GM10248 (cell line): Measurements from ENCODE around the gene PLCB3.
"Not testable (repeated sequence)": the region's sequence is repeated elsewhere in the genome, so short reads cannot be mapped to it uniquely, and the experiment has no call there.

Source experiments
- CTCF ChIA-PET: fragments of 300-600 bp; sonication (Branson Sonifier 250); formaldehyde crosslinking; extraction: SDS; loops from one replicate; lab custom pipeline; 2021; ENCODE audit warnings: antibody characterized with exemption; lab: Yijun Ruan, JAX
- POLR2A ChIA-PET: fragments of 350-650 bp; sonication (Branson Sonifier 250); formaldehyde crosslinking; extraction: SDS; loops from one replicate; lab custom pipeline; 2020; ENCODE audit warnings: antibody characterized with exemption; lab: Yijun Ruan, JAX
- DNase-seq: peaks from one replicate; pipeline ENCODE4 v3.0.0; 2012; ENCODE audit errors: extremely low spot score
- TF ChIP-seq, protein P1 (sequence below): IDR thresholded peaks from 2 replicates; pipeline ENCODE4 v1.5.1; 2012; ENCODE audit warnings: mild to moderate bottlenecking, low read depth; ENCODE audit errors: extremely low read depth, missing control alignments, control extremely low read depth

Gene PLCB3

DNA sequence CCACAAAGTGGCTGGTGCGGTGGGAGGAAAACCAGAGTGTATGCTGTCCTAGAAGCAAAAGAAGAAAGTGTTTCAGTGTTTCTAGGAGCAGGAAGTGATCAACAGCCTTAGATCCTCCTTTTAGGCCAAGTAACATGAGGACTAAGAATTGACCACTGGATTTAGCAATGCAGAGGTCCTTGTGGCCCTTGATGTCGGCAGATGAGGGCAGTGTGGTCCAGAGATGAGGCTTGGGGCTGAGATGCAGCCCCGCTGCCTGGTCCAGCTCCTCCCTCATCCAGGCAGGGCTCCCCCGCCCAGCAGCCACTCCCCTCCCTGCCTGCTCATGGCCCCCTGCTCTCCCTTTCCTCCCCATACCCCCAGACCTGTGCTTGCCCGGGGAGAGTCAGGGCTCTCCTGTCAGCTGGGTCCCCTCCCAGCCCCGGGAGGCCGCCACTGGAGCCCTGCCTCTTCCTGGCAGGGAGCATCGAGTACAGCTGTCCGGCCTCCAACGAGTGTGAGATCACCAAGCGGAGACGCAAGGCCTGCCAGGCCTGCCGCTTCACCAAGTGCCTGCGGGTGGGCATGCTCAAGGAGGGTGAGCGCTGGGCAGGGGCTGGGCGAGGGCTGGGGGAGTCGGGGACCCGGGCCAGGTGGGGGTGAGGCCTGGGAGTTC lies 62.3 kb downstream of the PLCB3 start:
- ChIA-PET POLR2A (interaction anchor here (0.9 kb wide), 2 partner anchors 41 to 72 kb away, joined by 3 to 8 read pairs; partner anchors contain the start of gene FKBP2), CTCF (interaction anchor here (1.0 to 2.7 kb wide), 4 partner anchors 9 to 44 kb away, joined by 3 to 16 read pairs (median 8); no protein-coding TSS in a partner anchor)
- DNase-seq = no peak
- TF ChIP-seq, protein P1, sequence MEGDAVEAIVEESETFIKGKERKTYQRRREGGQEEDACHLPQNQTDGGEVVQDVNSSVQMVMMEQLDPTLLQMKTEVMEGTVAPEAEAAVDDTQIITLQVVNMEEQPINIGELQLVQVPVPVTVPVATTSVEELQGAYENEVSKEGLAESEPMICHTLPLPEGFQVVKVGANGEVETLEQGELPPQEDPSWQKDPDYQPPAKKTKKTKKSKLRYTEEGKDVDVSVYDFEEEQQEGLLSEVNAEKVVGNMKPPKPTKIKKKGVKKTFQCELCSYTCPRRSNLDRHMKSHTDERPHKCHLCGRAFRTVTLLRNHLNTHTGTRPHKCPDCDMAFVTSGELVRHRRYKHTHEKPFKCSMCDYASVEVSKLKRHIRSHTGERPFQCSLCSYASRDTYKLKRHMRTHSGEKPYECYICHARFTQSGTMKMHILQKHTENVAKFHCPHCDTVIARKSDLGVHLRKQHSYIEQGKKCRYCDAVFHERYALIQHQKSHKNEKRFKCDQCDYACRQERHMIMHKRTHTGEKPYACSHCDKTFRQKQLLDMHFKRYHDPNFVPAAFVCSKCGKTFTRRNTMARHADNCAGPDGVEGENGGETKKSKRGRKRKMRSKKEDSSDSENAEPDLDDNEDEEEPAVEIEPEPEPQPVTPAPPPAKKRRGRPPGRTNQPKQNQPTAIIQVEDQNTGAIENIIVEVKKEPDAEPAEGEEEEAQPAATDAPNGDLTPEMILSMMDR = no peak

DNA sequence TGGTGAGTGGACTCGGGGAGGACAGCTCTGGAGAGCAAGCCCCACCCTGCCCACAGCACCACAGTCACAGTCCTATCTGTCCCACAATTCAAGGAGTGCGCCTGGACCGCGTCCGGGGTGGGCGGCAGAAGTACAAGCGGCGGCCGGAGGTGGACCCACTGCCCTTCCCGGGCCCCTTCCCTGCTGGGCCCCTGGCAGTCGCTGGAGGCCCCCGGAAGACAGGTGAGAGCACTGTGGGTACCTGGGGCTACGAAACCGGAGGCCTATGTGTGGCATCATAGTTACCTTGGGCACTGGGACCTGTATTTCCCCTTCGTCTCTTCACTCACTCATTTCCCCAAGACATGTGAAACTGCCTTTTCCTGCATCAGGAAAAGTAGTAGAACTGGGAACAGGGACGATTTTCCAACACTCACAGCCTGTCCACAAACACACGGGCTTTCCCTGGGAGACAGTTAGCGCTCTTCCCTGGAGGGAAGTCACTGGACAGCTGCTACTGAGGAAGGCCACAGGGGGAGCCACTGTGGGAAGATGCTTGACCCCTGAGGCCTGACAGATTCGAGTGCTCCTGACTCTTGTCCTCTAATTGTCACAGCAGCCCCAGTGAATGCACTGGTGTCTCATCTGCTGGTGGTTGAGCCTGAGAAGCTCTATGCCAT lies 62.9 kb downstream of the PLCB3 start:
- POLR2A ChIA-PET = no interaction called here
- no peak for DNase-seq
- CTCF ChIA-PET = interaction anchor here (0.9 to 4.1 kb wide), 3 partner anchors 10 to 63 kb away, joined by 3 to 28 read pairs (median 16); partner anchors contain the start of gene ESRRA
- TF ChIP-seq, protein P1 = no peak

DNA sequence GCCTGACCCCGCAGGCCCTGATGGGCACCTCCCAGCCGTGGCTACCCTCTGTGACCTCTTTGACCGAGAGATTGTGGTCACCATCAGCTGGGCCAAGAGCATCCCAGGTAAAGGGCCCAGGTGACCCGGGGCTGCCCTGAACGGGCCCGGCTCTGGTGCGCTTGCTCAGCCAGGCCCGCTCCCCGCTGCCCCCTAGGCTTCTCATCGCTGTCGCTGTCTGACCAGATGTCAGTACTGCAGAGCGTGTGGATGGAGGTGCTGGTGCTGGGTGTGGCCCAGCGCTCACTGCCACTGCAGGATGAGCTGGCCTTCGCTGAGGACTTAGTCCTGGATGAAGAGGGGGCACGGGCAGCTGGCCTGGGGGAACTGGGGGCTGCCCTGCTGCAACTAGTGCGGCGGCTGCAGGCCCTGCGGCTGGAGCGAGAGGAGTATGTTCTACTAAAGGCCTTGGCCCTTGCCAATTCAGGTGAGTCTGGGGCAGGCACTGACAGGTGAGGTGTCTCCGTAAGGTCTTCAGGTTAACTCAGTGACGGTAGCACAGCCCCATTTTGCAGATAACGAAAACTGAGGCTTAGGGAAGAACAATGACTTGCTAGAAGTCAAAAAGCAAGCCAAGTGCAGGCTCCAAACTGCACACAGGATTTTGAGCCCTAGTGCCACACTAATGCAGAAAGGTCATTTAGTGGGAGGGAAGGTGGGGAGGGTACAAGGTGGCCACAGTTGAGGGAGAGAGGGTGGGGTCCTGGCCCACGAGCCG lies 63.7 kb downstream of the PLCB3 start:
- no peak for DNase-seq
- ChIA-PET POLR2A (interaction anchor here (0.6 kb wide), 1 partner anchor 10 kb away, joined by 6 read pairs; no protein-coding TSS in a partner anchor), CTCF (interaction anchor here (0.9 to 4.1 kb wide), 2 partner anchors 11 to 64 kb away, joined by 3 to 28 read pairs; partner anchors contain the start of gene ESRRA)
- TF ChIP-seq, protein P1 = no peak

DNA sequence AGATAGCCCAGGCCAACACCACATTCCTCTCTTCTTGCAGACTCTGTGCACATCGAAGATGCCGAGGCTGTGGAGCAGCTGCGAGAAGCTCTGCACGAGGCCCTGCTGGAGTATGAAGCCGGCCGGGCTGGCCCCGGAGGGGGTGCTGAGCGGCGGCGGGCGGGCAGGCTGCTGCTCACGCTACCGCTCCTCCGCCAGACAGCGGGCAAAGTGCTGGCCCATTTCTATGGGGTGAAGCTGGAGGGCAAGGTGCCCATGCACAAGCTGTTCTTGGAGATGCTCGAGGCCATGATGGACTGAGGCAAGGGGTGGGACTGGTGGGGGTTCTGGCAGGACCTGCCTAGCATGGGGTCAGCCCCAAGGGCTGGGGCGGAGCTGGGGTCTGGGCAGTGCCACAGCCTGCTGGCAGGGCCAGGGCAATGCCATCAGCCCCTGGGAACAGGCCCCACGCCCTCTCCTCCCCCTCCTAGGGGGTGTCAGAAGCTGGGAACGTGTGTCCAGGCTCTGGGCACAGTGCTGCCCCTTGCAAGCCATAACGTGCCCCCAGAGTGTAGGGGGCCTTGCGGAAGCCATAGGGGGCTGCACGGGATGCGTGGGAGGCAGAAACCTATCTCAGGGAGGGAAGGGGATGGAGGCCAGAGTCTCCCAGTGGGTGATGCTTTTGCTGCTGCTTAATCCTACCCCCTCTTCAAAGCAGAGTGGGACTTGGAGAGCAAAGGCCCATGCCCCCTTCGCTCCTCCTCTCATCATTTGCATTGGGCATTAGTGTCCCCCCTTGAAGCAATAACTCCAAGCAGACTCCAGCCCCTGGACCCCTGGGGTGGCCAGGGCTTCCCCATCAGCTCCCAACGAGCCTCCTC lies 64.6 kb downstream of the PLCB3 start:
- ChIA-PET CTCF (interaction anchor here (1.4 to 4.5 kb wide), 4 partner anchors 9 to 39 kb away, joined by 4 to 71 read pairs (median 20); partner anchors contain the start of gene ESRRA), POLR2A (interaction anchor here (0.6 kb wide), 1 partner anchor 9 kb away, joined by 6 read pairs; no protein-coding TSS in a partner anchor)
- not testable (repeated sequence) for DNase-seq

DNA sequence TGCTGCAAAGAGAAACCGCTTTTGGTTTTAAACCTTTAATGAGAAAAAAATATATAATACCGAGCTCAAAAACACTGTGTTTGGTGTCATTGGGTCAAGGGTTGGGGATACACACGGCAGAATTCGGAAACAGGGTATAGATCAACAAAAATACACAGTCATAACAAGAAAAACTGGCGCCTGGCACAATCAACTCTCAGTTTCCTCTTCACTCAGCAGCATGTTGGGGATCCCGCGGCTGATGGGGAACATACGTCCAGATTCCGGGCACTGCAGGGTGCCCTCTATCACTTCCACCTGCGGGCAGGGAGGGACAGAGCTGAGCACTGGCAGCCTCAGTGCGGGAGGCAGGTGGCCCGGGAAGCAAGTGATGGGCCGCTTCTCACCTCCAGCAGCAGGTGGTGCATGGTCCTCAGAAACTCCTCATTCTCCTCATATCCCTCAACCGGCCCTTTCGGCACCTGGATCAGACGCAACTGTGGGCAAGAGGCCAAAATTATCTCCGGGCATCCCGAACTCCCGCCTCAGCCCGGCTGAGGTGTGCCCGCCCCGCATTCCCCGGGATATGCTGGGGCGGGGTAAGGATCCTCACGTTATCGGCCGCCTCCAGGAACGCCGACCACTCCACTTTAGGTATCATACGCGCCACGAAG lies 65.5 kb downstream of the PLCB3 start:
- DNase-seq = no peak

More for the DNA sequence above, 65.5 kb downstream of the PLCB3 start:
- CTCF ChIA-PET = interaction anchor here (1.2 to 4.5 kb wide), 12 partner anchors 9 to 45 kb away, joined by 4 to 71 read pairs (median 10); partner anchors contain the start of genes ESRRA and RPS6KA4
- TF ChIP-seq, protein P1 = no peak
- POLR2A ChIA-PET = interaction anchor here (0.8 to 2.2 kb wide), 10 partner anchors 9 to 131 kb away, joined by 3 to 18 read pairs (median 7); partner anchors contain the start of genes ESRRA, FKBP2 and STIP1
